Effector CD8-positive, alpha-beta T cell (primary cell): ENCODE results near the gene LYPD8.

Source experiments
- DNase-seq: peaks from one replicate; lab custom pipeline; 2025; lab: John Stamatoyannopoulos, UW

The LYPD8 gene

GRCh38 chr1:248757784-248758195 is 2.2 kb upstream of the LYPD8 start:
- DNase-seq = no peak

DNA sequence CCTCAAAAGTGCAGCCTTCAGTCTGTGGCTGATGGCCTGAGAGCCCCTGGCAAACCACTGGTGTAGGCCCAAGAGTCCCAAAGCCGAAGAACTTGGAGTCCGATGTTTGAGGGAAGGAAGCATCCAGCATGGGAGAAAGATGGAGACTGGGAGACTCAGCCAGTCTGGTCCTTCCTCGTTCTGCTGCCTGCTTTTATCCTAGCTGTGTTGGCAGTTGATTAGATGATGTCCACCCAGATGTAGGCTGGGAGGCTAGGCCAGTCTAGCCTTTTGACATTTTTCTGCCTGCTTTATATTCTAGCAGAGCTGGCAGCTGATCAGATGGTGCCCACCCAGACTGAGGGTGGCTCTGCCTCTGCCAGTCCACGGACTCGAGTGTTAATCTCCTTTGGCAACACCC is 1.1 kb upstream of the LYPD8 start:
- no peak for DNase-seq

DNA sequence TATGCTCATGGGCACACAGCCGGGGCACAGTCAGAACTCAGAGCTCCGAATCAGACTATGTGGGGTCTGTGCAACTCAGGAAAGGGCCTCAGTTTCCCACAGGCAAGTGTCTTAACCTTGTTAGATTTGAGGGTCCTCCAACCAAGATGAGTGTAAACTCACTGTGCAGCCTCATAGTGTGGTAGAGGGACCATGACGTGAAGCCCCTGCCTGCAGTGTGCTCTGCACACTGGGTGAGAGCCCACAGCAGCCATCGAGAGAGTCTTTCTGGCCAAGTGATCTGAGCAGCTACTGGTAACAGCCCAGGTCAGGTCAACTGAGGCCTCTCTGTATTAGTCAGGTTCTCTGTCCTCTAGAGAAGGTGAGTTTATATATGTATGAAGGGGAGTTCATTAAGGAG is 592 bp upstream of the LYPD8 start:
- DNase-seq = no peak

DNA sequence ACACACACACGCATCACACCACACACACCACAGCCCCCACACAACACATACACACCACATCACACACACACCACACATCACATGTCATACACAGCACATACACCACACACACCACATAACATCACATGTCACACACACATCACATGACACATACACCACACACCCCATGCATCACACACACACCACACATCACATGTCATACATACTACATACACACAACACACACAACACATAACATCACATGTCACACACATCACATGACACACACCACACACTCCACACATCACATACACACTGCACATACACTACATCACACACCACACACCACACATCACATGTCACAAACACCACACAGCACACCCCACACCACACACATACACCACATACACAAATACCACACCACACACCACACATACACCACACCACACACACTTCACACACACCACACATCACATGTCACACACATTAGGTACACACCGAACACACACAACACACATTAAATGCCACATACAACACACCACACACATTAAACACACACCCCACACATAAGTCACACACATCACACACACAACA is 1.8 kb downstream of the LYPD8 start:
- no peak for DNase-seq

DNA sequence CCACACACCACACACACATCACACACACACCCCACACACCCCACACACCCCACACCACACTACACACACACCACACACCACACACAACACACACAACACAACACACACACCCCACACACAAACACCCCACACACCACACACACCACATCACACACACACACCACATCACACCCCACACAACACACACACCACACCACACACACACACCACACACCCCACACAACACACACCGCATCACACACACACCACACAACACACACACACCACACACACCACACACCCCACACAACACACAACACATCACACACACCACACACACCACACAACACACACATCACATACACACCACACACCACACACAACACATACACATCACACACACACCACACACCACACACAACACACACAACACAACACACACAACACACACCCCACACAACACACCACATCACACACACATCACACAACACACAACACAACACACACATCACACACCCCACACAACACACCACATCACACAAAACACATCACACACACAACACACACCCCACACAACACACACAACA is 2.4 kb downstream of the LYPD8 start:
- DNase-seq = no peak

DNA sequence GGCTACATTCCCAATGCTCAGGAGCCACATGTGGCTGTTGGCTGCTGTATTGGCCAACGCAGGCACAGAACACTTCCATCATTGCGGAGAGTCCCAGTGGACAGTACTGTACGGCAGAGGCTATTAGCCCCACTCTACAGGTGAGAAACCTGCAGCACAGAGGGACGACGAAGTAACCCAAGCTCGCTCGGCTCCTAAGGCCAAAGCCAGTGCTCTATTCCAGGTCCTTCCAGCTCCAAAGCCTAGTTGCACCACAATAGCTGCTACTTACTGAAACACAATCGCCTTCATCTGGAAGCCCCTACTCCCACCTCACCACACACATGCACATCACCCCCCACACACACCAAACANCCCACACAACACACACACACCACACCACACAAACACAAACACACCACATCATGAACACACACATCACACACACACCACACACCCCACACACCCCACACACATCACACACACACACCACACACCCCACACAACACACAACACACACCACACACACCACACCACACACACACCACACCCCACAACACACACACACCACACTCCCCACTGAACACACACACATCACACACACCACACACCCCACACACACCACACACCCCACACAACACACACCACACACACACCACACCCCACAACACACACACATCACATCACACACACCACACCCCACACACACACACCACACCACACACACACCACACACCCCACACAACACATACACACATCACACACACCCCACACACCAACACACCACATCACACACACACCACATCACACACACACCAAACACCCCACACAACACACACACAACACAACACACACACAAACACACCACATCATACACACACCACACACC is 3.2 kb downstream of the LYPD8 start:
- no peak for DNase-seq

- DNase-seq = no peak
Observed at GRCh38 chr1:248751635-248752034, 3.9 kb downstream of the LYPD8 start.

GRCh38 chr1:248751142-248751541 is 4.4 kb downstream of the LYPD8 start:
- DNase-seq = no peak

DNA sequence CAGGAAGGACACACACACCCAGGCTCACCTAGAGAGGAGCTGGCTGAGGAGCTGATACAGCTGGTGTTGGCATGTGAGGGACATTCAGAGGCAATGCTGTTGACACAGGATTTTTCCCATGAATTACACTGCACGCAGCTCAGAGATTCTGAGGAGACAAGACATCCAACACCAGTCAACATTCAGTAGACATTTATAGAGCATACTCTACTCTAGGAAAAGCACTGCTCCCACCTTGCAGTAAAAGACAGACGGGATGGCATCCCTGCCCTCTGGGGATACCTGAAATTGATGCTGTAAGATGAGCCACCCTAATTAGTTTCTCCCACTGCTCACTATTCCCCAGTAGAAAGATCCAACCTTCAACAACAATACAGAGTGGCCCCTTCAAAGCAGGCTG is 5.1 kb downstream of the LYPD8 start:
- no peak for DNase-seq

GRCh38 chr1:248748211-248748610 is 7.3 kb downstream of the LYPD8 start:
- no peak for DNase-seq

DNA sequence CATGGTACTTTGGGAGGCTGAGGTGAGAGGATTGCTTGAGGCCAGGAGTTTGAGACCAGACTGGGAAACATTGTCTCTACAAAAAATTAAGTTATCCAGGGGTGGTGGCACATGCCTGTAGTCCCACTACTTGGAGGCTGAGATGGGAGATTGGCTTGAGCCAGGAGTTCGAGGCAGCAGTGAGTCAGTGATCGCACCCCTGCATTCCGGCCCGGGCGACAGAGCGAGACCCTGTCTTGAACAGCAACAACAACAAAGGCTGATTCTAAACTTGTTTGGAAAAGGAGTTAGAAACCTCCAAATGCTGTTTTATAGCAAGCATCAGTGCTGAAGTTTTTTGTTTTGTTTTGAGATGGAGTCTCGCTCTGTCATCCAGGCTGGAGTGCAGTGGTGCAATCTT is 14.7 kb downstream of the LYPD8 start:
- DNase-seq = no peak

DNA sequence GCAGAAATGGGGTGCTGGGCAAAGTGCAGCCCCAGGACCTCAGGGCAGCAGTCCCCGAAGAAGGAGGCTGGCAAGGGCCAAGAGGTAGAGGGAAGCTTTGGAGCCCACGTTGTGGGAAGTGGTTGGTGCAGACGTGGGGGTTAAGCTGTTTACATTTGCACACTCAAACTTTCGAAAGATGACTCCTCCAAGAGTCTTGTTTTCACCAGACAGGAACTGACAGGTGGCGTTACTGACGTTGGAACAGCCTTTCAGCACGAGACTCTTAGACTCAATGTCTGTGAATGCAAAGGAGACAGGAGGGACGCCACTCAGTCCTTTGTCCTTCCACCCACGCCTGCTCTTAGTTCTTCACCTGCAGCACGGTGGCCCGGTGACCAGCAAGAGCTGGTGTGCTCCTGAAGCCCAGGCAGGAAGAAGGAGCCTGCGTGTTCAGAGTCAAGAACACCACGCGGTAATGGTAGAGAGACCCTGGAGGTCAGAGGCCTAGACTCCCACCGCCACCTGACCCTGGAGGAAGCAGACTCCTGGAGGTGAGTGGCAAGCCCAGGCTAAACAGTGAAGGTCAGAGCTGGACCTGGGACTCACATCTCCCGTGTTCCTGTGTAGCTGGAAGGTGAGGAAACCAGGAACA is 15.9 kb downstream of the LYPD8 start:
- DNase-seq = no peak

DNA sequence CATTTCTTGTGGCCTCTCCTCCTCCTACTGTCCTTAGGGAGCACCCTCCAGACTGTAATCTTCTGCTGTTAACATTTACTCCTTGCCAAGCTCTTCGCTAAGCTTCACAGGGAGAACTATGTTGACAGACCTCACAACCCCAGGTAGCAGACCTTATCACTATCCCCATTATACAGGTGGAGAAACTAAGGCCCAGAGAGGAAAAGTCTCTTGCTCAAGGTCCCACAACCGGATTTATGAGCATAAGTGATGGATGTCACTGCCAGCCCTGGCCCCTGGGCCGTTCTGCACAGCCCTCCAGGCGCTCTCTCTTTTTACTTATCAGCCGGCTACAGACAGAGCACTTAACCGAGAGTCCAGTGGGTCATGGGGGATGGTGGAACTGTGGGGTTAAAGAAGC is 18.1 kb downstream of the LYPD8 start:
- no peak for DNase-seq

GRCh38 chr1:248736977-248737376 is 18.6 kb downstream of the LYPD8 start:
- no peak for DNase-seq

- no peak for DNase-seq
Observed at GRCh38 chr1:248733566-248733965, 22.0 kb downstream of the LYPD8 start.

DNA sequence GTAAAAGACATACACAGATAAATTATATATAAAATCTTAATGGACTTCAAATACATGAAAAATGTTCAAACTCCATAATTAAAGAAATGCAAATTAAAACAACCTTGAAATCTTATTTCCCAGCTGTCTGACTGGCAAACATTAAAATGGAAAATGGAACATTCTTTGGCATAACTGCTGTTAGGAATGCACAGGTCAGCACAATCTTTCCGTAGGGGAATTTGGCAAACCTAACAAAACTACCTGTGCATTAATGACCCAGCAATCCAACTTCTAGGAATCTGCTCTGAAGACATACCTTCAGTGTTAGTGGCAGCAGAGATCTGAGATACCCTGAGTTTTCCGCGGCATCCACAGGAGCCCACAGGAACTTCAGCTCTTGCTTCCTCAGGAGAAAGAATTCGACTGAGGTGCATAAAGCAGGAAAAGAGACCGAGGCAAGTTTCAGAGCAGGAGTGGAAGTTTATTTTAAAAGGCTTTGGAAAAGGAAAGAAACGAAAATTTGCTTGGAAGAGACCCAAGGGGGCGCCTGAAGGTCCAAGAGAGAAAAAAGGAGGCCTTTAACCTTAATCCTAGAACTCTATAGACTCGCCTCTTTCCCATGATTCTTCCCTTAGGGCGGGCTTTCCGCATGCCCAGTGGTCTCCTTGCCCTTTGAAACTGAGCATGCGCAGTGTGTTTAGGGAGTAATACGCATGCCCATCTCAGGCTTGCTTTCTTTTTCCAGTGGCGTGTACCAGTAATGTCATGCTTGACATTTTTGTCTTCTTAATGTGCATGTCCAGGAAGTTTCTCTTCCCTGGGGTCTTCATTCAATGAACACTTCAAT is 24.8 kb downstream of the LYPD8 start:
- DNase-seq = no peak

GRCh38 chr1:248714248-248714647 is 41.3 kb downstream of the LYPD8 start:
- no peak for DNase-seq

DNA sequence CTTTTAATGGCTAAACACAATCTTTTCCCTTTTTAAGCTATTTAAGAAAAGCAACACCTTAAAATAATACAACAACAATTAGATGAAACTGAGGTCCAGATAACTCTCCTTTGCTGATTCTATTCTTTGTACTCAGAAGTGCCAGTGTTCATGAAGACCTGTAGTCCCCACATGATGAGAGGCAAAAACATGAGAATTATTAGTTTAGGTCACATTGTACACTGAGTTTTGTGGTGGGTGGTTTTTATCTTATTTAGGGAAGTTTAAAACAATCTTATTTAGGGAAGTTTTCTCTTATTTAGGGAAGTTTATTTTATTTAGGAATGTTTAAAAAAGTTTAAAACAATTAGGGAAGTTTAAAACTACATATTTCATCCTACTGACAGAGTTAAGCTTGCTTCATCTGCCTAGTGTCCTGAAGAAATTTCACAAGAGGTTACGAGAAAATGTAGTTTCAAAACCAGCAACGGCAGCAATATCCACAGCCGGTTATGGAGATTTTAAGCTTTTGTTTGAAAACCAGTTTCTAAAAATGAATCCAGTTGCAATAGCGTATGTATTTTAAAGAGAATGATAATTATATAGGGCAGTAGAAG is 45.2 kb downstream of the LYPD8 start:
- no peak for DNase-seq

GRCh38 chr1:248704606-248705005 is 51.0 kb downstream of the LYPD8 start:
- no peak for DNase-seq

DNA sequence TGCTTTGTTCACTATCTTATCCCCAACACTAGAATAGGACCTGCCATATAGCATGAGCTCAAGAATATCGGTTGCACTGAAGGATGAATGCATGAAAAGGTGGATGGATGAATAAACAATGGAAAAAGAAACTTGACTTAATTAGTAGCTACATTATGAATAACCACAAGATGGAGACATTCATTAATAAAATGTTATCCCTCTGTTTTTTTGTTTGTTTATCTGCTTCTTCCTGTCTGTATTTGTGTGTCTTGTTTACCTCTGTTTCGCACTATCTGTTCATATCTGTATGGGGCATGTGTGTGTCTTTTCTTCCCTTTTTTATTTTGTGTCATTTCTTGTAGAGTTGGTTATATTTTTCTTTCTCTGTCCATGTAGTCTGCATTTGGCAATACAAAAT is 51.9 kb downstream of the LYPD8 start:
- DNase-seq = no peak

DNA sequence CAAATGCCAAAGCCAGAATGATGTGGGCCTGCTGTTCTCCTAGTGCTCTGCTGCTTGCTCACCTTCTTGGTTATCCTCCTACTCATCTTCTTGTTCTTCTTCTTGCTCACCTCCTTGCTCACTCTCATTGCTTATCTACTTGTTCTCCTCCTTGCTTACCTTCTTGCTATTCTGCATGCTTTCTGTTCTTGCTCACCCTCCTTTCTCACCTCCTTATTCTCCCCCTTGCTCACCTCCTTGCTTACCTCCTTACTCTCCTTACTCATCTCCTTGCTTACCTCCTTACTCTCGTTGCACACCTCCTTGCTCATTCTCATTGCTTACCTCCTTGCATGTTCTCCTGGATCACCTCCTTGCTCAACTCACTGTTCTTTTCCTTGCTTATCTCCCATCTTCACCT is 52.8 kb downstream of the LYPD8 start, which contains the start of gene OR14I1:
Gene OR14I1 (minus strand): TSS at position 53 of the 400 bp plus-strand sequence.
- DNase-seq = no peak
